HG03159 (cell line): ENCODE data around the gene ABTB1.
"Not testable (repeated sequence)": the region's sequence is repeated elsewhere in the genome, so short reads cannot be mapped to it uniquely, and the experiment has no call there.

Source experiments
- ATAC-seq: cut with Tn5 transposase; IDR thresholded peaks from one replicate; pipeline ENCODE4 v1.9.1; 2021; ENCODE audit warnings: mild to moderate bottlenecking, moderate library complexity; ENCODE audit not compliant: unreplicated experiment

ABTB1 gene

GRCh38 chr3:127647845-127648204 is 24.9 kb upstream of the ABTB1 start:
- ATAC-seq = no peak

- no peak for ATAC-seq
Observed at GRCh38 chr3:127650236-127650635, 22.5 kb upstream of the ABTB1 start.

GRCh38 chr3:127651516-127652172 is 21.1 kb upstream of the ABTB1 start:
- no peak for ATAC-seq

GRCh38 chr3:127652246-127652995 is 20.3 kb upstream of the ABTB1 start:
- no peak for ATAC-seq

GRCh38 chr3:127654374-127654773 is 18.4 kb upstream of the ABTB1 start:
- no peak for ATAC-seq

- ATAC-seq = not testable (repeated sequence)
Observed at GRCh38 chr3:127654993-127655392, 17.8 kb upstream of the ABTB1 start.

- ATAC-seq = no peak
Observed at GRCh38 chr3:127655641-127656040, 17.1 kb upstream of the ABTB1 start.

GRCh38 chr3:127656906-127657305 is 15.8 kb upstream of the ABTB1 start:
- no peak for ATAC-seq

- no peak for ATAC-seq
Observed at GRCh38 chr3:127658234-127658633, 14.5 kb upstream of the ABTB1 start.

GRCh38 chr3:127660621-127661251 is 12.0 kb upstream of the ABTB1 start:
- ATAC-seq = no peak

GRCh38 chr3:127661600-127661999 is 11.2 kb upstream of the ABTB1 start:
- no peak for ATAC-seq

- ATAC-seq = no peak
Observed at GRCh38 chr3:127662001-127662469, 10.7 kb upstream of the ABTB1 start.

- ATAC-seq = no peak
Observed at GRCh38 chr3:127663151-127663550, 9.6 kb upstream of the ABTB1 start.

- ATAC-seq = no peak
Observed at GRCh38 chr3:127665165-127665564, 7.6 kb upstream of the ABTB1 start.

GRCh38 chr3:127665586-127665985 is 7.2 kb upstream of the ABTB1 start:
- ATAC-seq = no peak

- no peak for ATAC-seq
Observed at GRCh38 chr3:127666676-127667075, 6.1 kb upstream of the ABTB1 start.

- no peak for ATAC-seq
Observed at GRCh38 chr3:127667119-127667681, 5.6 kb upstream of the ABTB1 start.

GRCh38 chr3:127668906-127669305 is 3.8 kb upstream of the ABTB1 start:
- no peak for ATAC-seq

GRCh38 chr3:127669541-127670228 is 3.1 kb upstream of the ABTB1 start:
- no peak for ATAC-seq

- no peak for ATAC-seq
Observed at GRCh38 chr3:127670229-127670559, 2.6 kb upstream of the ABTB1 start.
